ENCODE data around the gene SRBD1.

The SRBD1 gene

GRCh38 chr2:45595721-45596435, 15.2 kb downstream of the SRBD1 start:
- no peak for DNase-seq (ENCODE audit: low spot score)

GRCh38 chr2:45591073-45591472, 20.0 kb downstream of the SRBD1 start:
- no peak for DNase-seq (ENCODE audit: low spot score)

- DNase-seq (ENCODE audit: low spot score) = no peak
These were observed 22.8 kb downstream of the SRBD1 start for GRCh38 chr2:45588158-45588829.

GRCh38 chr2:45586600-45586999, 24.5 kb downstream of the SRBD1 start:
- no peak for DNase-seq (ENCODE audit: low spot score)

- DNase-seq (ENCODE audit: low spot score) = peak; percentile 45
These were observed 25.7 kb downstream of the SRBD1 start for GRCh38 chr2:45585267-45585861.

GRCh38 chr2:45583977-45584376, 27.1 kb downstream of the SRBD1 start:
- DNase-seq (ENCODE audit: low spot score) = no peak

- DNase-seq (ENCODE audit: low spot score) = no peak
These were observed 28.5 kb downstream of the SRBD1 start for GRCh38 chr2:45582522-45582921.

- DNase-seq (ENCODE audit: low spot score) = peak; percentile 35
These were observed 32.8 kb downstream of the SRBD1 start for GRCh38 chr2:45578056-45578843.

GRCh38 chr2:45577441-45577840, 33.6 kb downstream of the SRBD1 start:
- no peak for DNase-seq (ENCODE audit: low spot score)

- DNase-seq (ENCODE audit: low spot score) = no peak
These were observed 35.2 kb downstream of the SRBD1 start for GRCh38 chr2:45575881-45576280.

GRCh38 chr2:45572979-45573378, 38.1 kb downstream of the SRBD1 start:
- DNase-seq (ENCODE audit: low spot score) = no peak

GRCh38 chr2:45571940-45572339, 39.1 kb downstream of the SRBD1 start:
- no peak for DNase-seq (ENCODE audit: low spot score)

GRCh38 chr2:45570671-45571334, 40.3 kb downstream of the SRBD1 start:
- no peak for DNase-seq (ENCODE audit: low spot score)

- no peak for DNase-seq (ENCODE audit: low spot score)
These were observed 42.1 kb downstream of the SRBD1 start for GRCh38 chr2:45568935-45569334.

GRCh38 chr2:45567974-45568789, 42.9 kb downstream of the SRBD1 start:
- DNase-seq (ENCODE audit: low spot score) = peak; percentile 49

- no peak for DNase-seq (ENCODE audit: low spot score)
These were observed 43.6 kb downstream of the SRBD1 start for GRCh38 chr2:45567288-45567963.

GRCh38 chr2:45559436-45559835, 51.6 kb downstream of the SRBD1 start:
- no peak for DNase-seq (ENCODE audit: low spot score)

GRCh38 chr2:45554742-45555140, 56.3 kb downstream of the SRBD1 start:
- DNase-seq (ENCODE audit: low spot score) = no peak

GRCh38 chr2:45554073-45554741, 56.9 kb downstream of the SRBD1 start:
- DNase-seq (ENCODE audit: low spot score) = no peak

GRCh38 chr2:45551862-45552261, 59.2 kb downstream of the SRBD1 start:
- DNase-seq (ENCODE audit: low spot score) = no peak
